ENCODE data around the gene EPS15. TPM values are rescaled to one million over a fixed set of nuclear protein-coding genes. Genes with fewer than 3 reads are reported as not detected.

EPS15 gene
- polyA plus RNA-seq, 1 donor (not counting 4 experiments of a cell fraction or from before 2014, with no cell fraction given), result 33.2 TPM

DNA sequence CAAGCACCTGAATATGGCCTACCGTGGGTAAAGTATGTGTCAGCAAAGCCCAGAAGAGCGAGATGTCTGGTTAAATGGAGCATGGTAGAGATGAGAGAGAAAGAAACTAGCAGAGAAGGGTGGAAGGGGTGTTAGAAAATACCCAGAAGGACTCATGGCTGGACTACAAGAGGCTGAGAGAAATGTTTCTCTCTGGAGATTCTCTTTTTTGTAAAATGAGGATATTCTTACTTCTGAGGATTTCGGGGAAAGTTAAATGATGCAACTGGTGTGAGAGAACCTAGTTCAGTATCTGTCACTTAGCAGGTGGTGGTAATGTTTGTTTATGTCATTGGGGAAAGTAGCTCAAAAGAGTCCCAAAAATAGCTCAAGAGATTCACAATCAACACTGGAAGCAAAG, 7.2 kb upstream of the EPS15 start:
- no peak overlapping the region for H3K4me2 ChIP-seq (ENCODE audit: control insufficient read depth, extremely low read depth, insufficient read depth, low read depth, low read length)
- dilution Hi-C loops (cut with MboI; ENCODE audit: extremely low pct_ligation_motif_present, low sequenced_read_pairs), result no loop called here

GRCh38 chr1:51525295-51525694, 6.2 kb upstream of the EPS15 start:
- TF ChIP-seq EZH2 (IDR thresholded peaks at IDR 0.05; ENCODE audit: low read length), result no peak
- TF ChIP-seq, protein P1, sequence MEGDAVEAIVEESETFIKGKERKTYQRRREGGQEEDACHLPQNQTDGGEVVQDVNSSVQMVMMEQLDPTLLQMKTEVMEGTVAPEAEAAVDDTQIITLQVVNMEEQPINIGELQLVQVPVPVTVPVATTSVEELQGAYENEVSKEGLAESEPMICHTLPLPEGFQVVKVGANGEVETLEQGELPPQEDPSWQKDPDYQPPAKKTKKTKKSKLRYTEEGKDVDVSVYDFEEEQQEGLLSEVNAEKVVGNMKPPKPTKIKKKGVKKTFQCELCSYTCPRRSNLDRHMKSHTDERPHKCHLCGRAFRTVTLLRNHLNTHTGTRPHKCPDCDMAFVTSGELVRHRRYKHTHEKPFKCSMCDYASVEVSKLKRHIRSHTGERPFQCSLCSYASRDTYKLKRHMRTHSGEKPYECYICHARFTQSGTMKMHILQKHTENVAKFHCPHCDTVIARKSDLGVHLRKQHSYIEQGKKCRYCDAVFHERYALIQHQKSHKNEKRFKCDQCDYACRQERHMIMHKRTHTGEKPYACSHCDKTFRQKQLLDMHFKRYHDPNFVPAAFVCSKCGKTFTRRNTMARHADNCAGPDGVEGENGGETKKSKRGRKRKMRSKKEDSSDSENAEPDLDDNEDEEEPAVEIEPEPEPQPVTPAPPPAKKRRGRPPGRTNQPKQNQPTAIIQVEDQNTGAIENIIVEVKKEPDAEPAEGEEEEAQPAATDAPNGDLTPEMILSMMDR (optimal IDR thresholded peaks at IDR 0.05 in 1 of 3, IDR thresholded peaks at IDR 0.05 in 1 of 3, conservative IDR thresholded peaks at IDR 0.05 in 1 of 3; ENCODE audit: extremely low read depth in 1 of 3, insufficient read depth in 2 of 3, low read length in 3 of 3), result no peak
- Histone ChIP-seq H3K9me1 (ENCODE audit: control insufficient read depth, extremely low read depth, insufficient read depth, low read length) (no peaks in the 10 kb centered on the region), H3K4me1 (ENCODE audit: control insufficient read depth, extremely low read depth, insufficient read depth, low read length) (peaks cover 12% of the 10 kb centered on the region), H3K9ac (ENCODE audit: control insufficient read depth, extremely low read depth, insufficient read depth, low read length) (no peak overlapping the region), H3K79me2 (ENCODE audit: control insufficient read depth, insufficient read depth, low read length) (no peaks in the 10 kb centered on the region), H3K9me3 (ENCODE audit: control insufficient read depth, low read depth, low read length) (no peaks in the 10 kb centered on the region), H3K27ac (ENCODE audit: control insufficient read depth, insufficient read depth, low read length) (no peak overlapping the region), H4K20me1 (ENCODE audit: control insufficient read depth, extremely low read depth, insufficient read depth, low read length) (no peaks in the 10 kb centered on the region), H2AFZ (ENCODE audit: control insufficient read depth, low read length) (no peak overlapping the region), H3K4me2 (ENCODE audit: control insufficient read depth, extremely low read depth, insufficient read depth, low read depth, low read length) (no peak overlapping the region), H3K36me3 (ENCODE audit: control insufficient read depth in 2 of 2, extremely low read depth in 1 of 2, insufficient read depth in 2 of 2, low read length in 2 of 2) (no peaks in the 10 kb centered on the region), H3K4me3 (ENCODE audit: control insufficient read depth in 2 of 3, extremely low read depth in 1 of 3, insufficient read depth in 2 of 3, low read depth in 1 of 3, low read length in 3 of 3) (no peak overlapping the region), H3K27me3 (ENCODE audit: control insufficient read depth, extremely low read depth, insufficient read depth, low read length) (no peaks in the 10 kb centered on the region)
- dilution Hi-C loops (cut with MboI; ENCODE audit: extremely low pct_ligation_motif_present, low sequenced_read_pairs), result no loop called here
- DNase-seq (ENCODE audit: low read depth, low spot score) (no peak), FAIRE-seq (no peak)

More for the DNA sequence above, 7.2 kb upstream of the EPS15 start:
- Histone ChIP-seq H4K20me1 (ENCODE audit: control insufficient read depth, extremely low read depth, insufficient read depth, low read length) (no peaks in the 10 kb centered on the region), H2AFZ (ENCODE audit: control insufficient read depth, low read length) (no peak overlapping the region), H3K4me3 (ENCODE audit: control insufficient read depth in 2 of 3, extremely low read depth in 1 of 3, insufficient read depth in 2 of 3, low read depth in 1 of 3, low read length in 3 of 3) (no peak overlapping the region), H3K9me1 (ENCODE audit: control insufficient read depth, extremely low read depth, insufficient read depth, low read length) (no peaks in the 10 kb centered on the region), H3K9me3 (ENCODE audit: control insufficient read depth, low read depth, low read length) (no peaks in the 10 kb centered on the region), H3K27me3 (ENCODE audit: control insufficient read depth, extremely low read depth, insufficient read depth, low read length) (no peaks in the 10 kb centered on the region), H3K79me2 (ENCODE audit: control insufficient read depth, insufficient read depth, low read length) (no peaks in the 10 kb centered on the region), H3K4me1 (ENCODE audit: control insufficient read depth, extremely low read depth, insufficient read depth, low read length) (peaks cover 2% of the 10 kb centered on the region), H3K9ac (ENCODE audit: control insufficient read depth, extremely low read depth, insufficient read depth, low read length) (no peak overlapping the region), H3K27ac (ENCODE audit: control insufficient read depth, insufficient read depth, low read length) (no peak overlapping the region), H3K36me3 (ENCODE audit: control insufficient read depth in 2 of 2, extremely low read depth in 1 of 2, insufficient read depth in 2 of 2, low read length in 2 of 2) (no peaks in the 10 kb centered on the region)
- TF ChIP-seq, protein P1 (optimal IDR thresholded peaks at IDR 0.05 in 1 of 3, IDR thresholded peaks at IDR 0.05 in 1 of 3, conservative IDR thresholded peaks at IDR 0.05 in 1 of 3; ENCODE audit: extremely low read depth in 1 of 3, insufficient read depth in 2 of 3, low read length in 3 of 3), result no peak
- TF ChIP-seq EZH2 (IDR thresholded peaks at IDR 0.05; ENCODE audit: low read length), result no peak
- no peak for DNase-seq (ENCODE audit: low read depth, low spot score)
- FAIRE-seq, result no peak

Data from keratinocyte (primary cell).